Loucy (cell line): ENCODE measurements around the gene LRG1.

Experiments
- CTCF ChIP-seq: fragments of 200-600 bp; sonication (generic); conservative IDR thresholded peaks from 2 replicates; pipeline ENCODE4 v1.5.1; 2014; ENCODE audit warnings: mild to moderate bottlenecking, antibody characterized with exemption, low read length
- EZH2phosphoT487 ChIP-seq: fragments of 200-600 bp; IDR thresholded peaks from 2 replicates; pipeline ENCODE4 v1.6.1; 2018; ENCODE audit warnings: antibody characterized with exemption, mild to moderate bottlenecking, moderate library complexity, borderline replicate concordance

DNA sequence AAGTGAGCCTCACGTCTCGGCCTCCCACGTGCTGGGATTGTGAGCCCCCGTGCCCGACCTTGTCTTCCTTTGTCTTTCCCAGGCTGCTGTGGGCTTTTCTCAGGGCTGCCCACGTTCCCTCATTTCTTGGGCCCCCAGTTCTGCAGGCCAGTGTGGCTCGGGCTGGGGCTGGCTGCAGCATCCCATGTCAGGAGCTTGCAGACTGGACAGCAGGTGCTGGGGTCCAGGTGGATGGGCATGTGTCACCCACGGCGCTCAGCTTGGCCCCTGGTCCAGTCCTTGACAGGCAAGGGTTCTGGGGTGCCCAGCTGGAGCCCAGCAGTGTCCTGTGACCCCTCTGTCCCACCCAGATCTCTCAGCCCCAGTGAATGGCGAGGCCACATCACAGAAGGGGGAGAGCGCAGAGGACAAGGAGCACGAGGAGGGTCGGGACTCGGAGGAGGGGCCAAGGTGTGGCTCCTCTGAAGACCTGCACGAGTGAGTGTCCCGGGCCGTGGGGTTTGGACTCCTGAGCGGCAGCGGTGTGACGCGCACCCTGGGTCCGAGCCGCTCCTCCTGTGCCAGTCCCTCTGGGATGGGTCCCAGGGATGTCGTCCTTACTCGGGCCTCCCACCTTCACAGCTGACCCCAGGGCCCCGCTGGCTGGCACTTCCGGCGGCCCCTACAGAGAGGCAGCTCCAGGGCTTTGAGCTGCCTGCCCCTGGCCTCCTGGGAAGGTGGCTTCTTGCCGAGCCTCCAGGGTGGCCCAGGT lies 38.8 kb downstream of the LRG1 start:
- TF ChIP-seq CTCF (no peak), EZH2phosphoT487 (no peak)
